IPS-18a (cell line): ENCODE data around the gene CBARP.

ENCODE experiments used
- H3K27ac ChIP-seq: one replicate; pipeline ENCODE4 v1.5.1; 2013; ENCODE audit warnings: low read length
- H3K27me3 ChIP-seq: one replicate; pipeline ENCODE4 v1.6.1; 2013; ENCODE audit warnings: mild to moderate bottlenecking, low read length; ENCODE audit not compliant: control insufficient read depth, insufficient read depth
- H3K36me3 ChIP-seq: one replicate; pipeline ENCODE4 v1.6.1; 2013; ENCODE audit warnings: low read depth, low read length; ENCODE audit not compliant: control insufficient read depth
- H3K4me1 ChIP-seq: one replicate; pipeline ENCODE4 v1.6.1; 2013; ENCODE audit warnings: low read depth, low read length; ENCODE audit not compliant: control insufficient read depth
- H3K4me3 ChIP-seq: one replicate; pipeline ENCODE4 v1.5.1; 2013; ENCODE audit warnings: low read length
- H3K9ac ChIP-seq: one replicate; pipeline ENCODE4 v1.6.1; 2013; ENCODE audit warnings: mild to moderate bottlenecking, low read length, moderate library complexity
- H3K9me3 ChIP-seq: one replicate; pipeline ENCODE4 v1.6.1; 2013; ENCODE audit warnings: low read depth, low read length; ENCODE audit not compliant: control insufficient read depth

Gene CBARP

DNA sequence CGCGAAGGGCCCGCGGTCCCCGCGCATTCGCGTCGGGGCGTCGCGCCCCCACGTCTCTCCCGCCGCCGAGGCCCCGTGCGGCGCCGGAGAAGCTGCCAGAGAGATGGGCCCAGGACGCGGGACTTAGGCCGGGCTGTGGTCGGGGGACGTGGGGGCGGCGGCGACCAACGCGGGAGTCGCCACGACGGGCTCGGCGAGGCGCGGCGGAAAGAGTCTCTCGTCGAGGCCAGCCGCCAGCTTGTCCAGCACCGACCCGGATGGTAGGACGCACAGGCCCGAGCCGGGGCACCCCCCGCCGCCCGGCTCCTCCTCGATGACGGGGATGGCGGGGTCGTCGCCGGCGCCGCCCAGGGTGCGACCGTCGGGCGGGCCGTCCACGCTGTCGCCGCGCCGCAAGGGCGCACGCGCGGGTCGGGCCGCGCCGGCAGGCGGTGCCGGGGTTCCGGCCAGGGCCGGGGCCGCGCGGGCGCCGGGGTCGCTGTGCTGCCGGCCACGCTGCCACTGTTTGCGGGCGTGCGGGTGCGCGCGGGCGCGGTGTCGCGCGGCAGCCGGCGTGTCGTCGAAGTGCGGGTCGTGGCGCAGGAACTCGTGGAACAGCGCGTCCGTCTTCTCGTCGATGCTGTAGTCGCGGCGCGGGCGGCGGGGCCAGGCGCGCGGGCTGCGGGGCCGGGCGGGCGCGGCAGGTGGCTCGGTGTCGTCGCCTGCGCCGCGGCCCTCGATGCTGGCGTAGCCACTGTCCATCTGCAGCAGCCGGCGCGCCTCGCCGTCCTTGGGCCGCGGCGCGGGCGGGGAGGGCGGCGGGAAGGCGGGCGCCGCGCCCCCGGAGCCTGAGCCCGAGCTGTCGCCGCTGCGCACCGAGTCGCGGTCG lies 8.5 kb downstream of the CBARP start:
- H3K4me1 ChIP-seq = no peaks in the 10 kb centered on the region
- H3K27ac ChIP-seq = no peak overlapping the region
- peaks cover 7% of the 10 kb centered on the region for H3K36me3 ChIP-seq
- no peak overlapping the region for H3K9ac ChIP-seq
- H3K27me3 ChIP-seq = no peaks in the 10 kb centered on the region
- no peak overlapping the region for H3K4me3 ChIP-seq
- no peaks in the 10 kb centered on the region for H3K9me3 ChIP-seq

DNA sequence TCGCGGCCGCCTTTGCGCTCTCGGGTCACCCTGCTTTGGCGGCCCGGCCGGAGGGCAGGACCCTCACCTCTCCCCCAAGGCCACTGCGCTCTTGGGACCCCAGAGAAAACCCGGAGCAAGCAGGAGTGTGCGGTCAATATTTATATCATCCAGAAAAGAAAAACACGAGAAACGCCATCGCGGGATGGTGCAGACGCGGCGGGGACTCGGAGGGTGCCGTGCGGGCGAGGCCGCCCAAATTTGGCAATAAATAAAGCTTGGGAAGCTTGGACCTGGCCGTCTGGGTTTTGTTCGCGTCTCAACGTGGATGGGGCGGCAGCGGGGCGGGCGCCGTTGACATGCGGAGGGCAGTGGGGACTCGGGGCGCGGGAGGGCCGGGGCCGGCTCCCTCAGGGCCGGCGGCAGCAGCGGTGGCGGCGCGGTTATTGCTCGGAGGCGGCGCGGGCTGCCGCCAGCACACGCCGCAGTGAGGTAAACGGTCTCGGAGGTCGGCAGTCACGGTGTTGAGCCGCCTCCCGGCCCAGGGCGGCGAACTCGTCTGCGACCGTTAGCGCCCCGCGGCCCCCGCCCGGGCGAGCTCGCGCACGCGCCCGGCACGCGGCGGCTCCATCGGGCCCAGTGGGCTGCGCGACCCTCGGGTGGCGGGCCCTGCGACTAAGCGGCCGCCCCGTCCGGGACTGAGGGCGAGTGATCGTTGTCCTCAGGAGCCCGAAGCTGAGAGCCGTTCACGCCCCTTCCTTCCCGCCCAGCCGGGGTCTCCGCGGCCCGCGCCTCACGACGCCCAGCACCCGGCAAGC lies 9.4 kb downstream of the CBARP start:
- Histone ChIP-seq H3K9me3 (no peaks in the 10 kb centered on the region), H3K27ac (no peak overlapping the region), H3K4me3 (no peak overlapping the region), H3K9ac (no peak overlapping the region), H3K4me1 (no peaks in the 10 kb centered on the region), H3K27me3 (no peaks in the 10 kb centered on the region), H3K36me3 (no peaks in the 10 kb centered on the region)

- no peak overlapping the region for H3K27ac ChIP-seq
- H3K4me1 ChIP-seq = no peaks in the 10 kb centered on the region
- H3K27me3 ChIP-seq = no peaks in the 10 kb centered on the region
- H3K9me3 ChIP-seq = no peaks in the 10 kb centered on the region
- H3K9ac ChIP-seq = no peak overlapping the region
- no peaks in the 10 kb centered on the region for H3K36me3 ChIP-seq
- H3K4me3 ChIP-seq = no peak overlapping the region
Observed at GRCh38 chr19:1227304-1228054, 10.3 kb downstream of the CBARP start.

- Histone ChIP-seq H3K27me3 (no peaks in the 10 kb centered on the region), H3K36me3 (no peaks in the 10 kb centered on the region), H3K4me1 (no peaks in the 10 kb centered on the region)
Observed at GRCh38 chr19:1226522-1227303, 11.1 kb downstream of the CBARP start.

DNA sequence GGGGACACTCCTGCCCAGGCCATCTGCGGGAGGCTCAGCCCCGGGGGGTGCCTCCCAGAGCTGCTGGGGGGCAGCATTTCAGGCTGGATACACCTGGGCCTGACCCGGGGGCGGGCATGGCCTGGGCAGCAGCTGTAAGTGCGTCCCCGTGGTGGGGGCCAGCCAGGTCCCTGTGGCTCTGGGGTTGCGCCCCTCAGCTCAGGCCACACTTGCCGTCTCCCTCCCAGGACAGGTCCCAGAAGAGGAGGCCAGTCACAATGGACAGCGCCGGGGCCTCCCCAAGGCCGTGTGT lies 11.6 kb downstream of the CBARP start:
- no peak overlapping the region for H3K4me3 ChIP-seq
- H3K9me3 ChIP-seq = no peaks in the 10 kb centered on the region
- H3K9ac ChIP-seq = no peak overlapping the region
- H3K27me3 ChIP-seq = no peaks in the 10 kb centered on the region
- H3K4me1 ChIP-seq = no peaks in the 10 kb centered on the region
- no peak overlapping the region for H3K27ac ChIP-seq
- no peaks in the 10 kb centered on the region for H3K36me3 ChIP-seq

More at GRCh38 chr19:1226522-1227303, 11.1 kb downstream of the CBARP start:
- Histone ChIP-seq H3K27ac (no peak overlapping the region), H3K9ac (no peak overlapping the region), H3K9me3 (no peaks in the 10 kb centered on the region), H3K4me3 (no peak overlapping the region)

DNA sequence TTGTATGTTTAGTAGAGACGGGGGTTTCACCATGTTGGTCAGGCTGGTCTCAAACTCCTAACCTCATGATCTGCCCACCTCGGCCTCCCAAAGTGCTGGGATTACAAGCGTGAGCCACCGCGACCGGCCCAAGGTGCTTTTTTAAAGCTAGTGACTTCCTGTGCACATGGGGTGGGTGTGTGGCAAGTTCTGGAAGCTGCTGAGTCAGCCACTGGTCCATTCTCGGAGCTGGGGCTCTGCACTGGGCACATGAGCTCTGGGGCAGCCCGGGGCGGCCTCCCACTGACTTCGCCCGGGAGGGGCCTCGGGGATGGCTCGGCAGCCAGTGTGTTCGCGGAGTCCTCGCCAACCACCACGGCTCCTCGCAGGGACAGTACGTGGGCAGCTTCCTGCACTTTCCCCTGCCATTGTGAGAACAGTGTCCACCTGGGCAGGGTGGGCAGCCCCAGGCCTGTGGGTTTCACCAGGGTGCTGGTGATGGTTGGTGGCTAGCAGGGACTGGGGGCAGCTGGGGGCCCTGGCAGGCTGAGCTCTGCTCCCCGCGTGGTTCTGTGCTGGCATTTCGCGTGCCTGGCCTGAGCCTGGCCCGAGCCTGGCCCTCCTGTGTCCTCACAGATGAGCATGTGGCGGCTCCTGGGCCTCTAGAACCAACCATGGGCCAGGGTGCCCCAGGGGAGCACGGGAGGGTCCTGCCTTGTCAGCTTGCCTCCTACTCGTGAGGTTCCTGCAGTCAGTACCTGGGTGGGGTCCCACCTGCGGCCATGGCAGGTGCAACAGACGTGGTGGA lies 12.2 kb downstream of the CBARP start:
- Histone ChIP-seq H3K36me3 (no peaks in the 10 kb centered on the region), H3K9ac (no peak overlapping the region), H3K4me1 (no peaks in the 10 kb centered on the region), H3K27me3 (no peaks in the 10 kb centered on the region), H3K27ac (no peak overlapping the region), H3K9me3 (no peaks in the 10 kb centered on the region), H3K4me3 (no peak overlapping the region)

- no peak overlapping the region for H3K27ac ChIP-seq
- no peak overlapping the region for H3K9ac ChIP-seq
- no peaks in the 10 kb centered on the region for H3K9me3 ChIP-seq
- no peak overlapping the region for H3K4me3 ChIP-seq
- no peaks in the 10 kb centered on the region for H3K4me1 ChIP-seq
- H3K36me3 ChIP-seq = no peaks in the 10 kb centered on the region
- H3K27me3 ChIP-seq = no peaks in the 10 kb centered on the region
Observed at GRCh38 chr19:1224847-1225246, 13.0 kb downstream of the CBARP start.

GRCh38 chr19:1224047-1224825 lies 13.6 kb downstream of the CBARP start:
- no peaks in the 10 kb centered on the region for H3K4me1 ChIP-seq
- H3K36me3 ChIP-seq = no peaks in the 10 kb centered on the region
- no peak overlapping the region for H3K27ac ChIP-seq
- no peaks in the 10 kb centered on the region for H3K9me3 ChIP-seq
- no peaks in the 10 kb centered on the region for H3K27me3 ChIP-seq
- H3K9ac ChIP-seq = no peak overlapping the region
- H3K4me3 ChIP-seq = no peak overlapping the region

GRCh38 chr19:1223018-1223855 lies 14.6 kb downstream of the CBARP start:
- H3K4me3 ChIP-seq = no peak overlapping the region
- H3K4me1 ChIP-seq = no peaks in the 10 kb centered on the region
- no peaks in the 10 kb centered on the region for H3K9me3 ChIP-seq
- no peaks in the 10 kb centered on the region for H3K27me3 ChIP-seq
- no peak overlapping the region for H3K27ac ChIP-seq
- no peaks in the 10 kb centered on the region for H3K36me3 ChIP-seq
- H3K9ac ChIP-seq = no peak overlapping the region
